Caco-2 (cell line): ENCODE data around the gene PROM2. TPM values are rescaled to one million over a fixed set of nuclear protein-coding genes. Genes with fewer than 3 reads are reported as not detected.
"Not testable (repeated sequence)": the region's sequence is repeated elsewhere in the genome, so short reads cannot be mapped to it uniquely, and the experiment has no call there.

Experiments used
- BruUV-seq: library from RNA; stranded (reverse); fragments of 400-500 nt; replicated peaks from 2 replicates; lab custom pipeline; 2021; lab: Mats Ljungman, UMichigan
- CTCF ChIA-PET: fragments of 300-600 bp; sonication (Branson Sonifier 250); formaldehyde crosslinking; loops from one replicate; lab custom pipeline; 2022; ENCODE audit warnings: antibody characterized with exemption; lab: Charles Lee
- POLR2A ChIA-PET: fragments of 300-600 bp; sonication (Branson Sonifier 250); formaldehyde crosslinking; loops from one replicate; lab custom pipeline; 2022; ENCODE audit warnings: antibody characterized with exemption; lab: Charles Lee
- DNase-seq, 2 experiments: peaks; one replicate each; pipeline versions ENCODE4 v3.0.0 to v3.0.0-alpha.2; 2020 to 2022
- H3K27me3 ChIP-seq: replicated peaks from 2 replicates; pipeline ENCODE4 v1.6.0; 2011; ENCODE audit warnings: low read length; ENCODE audit not compliant: control insufficient read depth, insufficient read depth
- H3K36me3 ChIP-seq: 2 replicates; pipeline ENCODE4 v1.5.1; 2011; ENCODE audit warnings: low read length; ENCODE audit not compliant: control insufficient read depth, insufficient read depth
- H3K4me1 ChIP-seq: fragments of 250-450 bp; sonication (Bioruptor Pico); 2 replicates; pipeline ENCODE4 v1.5.1; 2020; ENCODE audit warnings: mild to moderate bottlenecking
- H3K4me3 ChIP-seq: 2 replicates; pipeline ENCODE4 v1.5.1; 2011; ENCODE audit warnings: low read depth, mild to moderate bottlenecking, control low read depth, low read length
- H3K9me3 ChIP-seq: fragments of 250-450 bp; sonication (Bioruptor Pico); 2 replicates; pipeline ENCODE4 v1.5.1; 2020; ENCODE audit warnings: mild to moderate bottlenecking, moderate library complexity
- H3K27ac Mint-ChIP-seq: one replicate; pipeline ENCODE4 v1.8.0; 2022; ENCODE audit warnings: mixed read lengths; ENCODE audit not compliant: unreplicated experiment
- H3K27me3 Mint-ChIP-seq: one replicate; pipeline ENCODE4 v1.8.0; 2022; ENCODE audit warnings: mixed read lengths; ENCODE audit not compliant: insufficient read depth, unreplicated experiment
- H3K36me3 Mint-ChIP-seq: one replicate; pipeline ENCODE4 v1.8.0; 2022; ENCODE audit warnings: mild to moderate bottlenecking, mixed read lengths; ENCODE audit not compliant: insufficient read depth, unreplicated experiment
- H3K4me1 Mint-ChIP-seq: one replicate; pipeline ENCODE4 v1.8.0; 2022; ENCODE audit warnings: low read depth, mixed read lengths; ENCODE audit not compliant: unreplicated experiment
- H3K4me3 Mint-ChIP-seq: one replicate; pipeline ENCODE4 v1.8.0; 2022; ENCODE audit warnings: mild to moderate bottlenecking, moderate library complexity, mixed read lengths; ENCODE audit not compliant: unreplicated experiment
- H3K9me3 Mint-ChIP-seq: one replicate; pipeline ENCODE4 v1.8.0; 2022; ENCODE audit warnings: mixed read lengths; ENCODE audit not compliant: unreplicated experiment
- CTCF ChIP-seq, 2 experiments: fragments of 200-600 bp in 1 of 2; IDR thresholded peaks; 1 replicate in 1 of 2; 2 replicates in 1 of 2; pipeline versions ENCODE4 v1.5.1 to v1.8.0; 2011 to 2022; ENCODE audit warnings: antibody characterized with exemption in 1 of 2, control low read depth in 1 of 2, inconsistent platforms in 1 of 2, low read depth in 1 of 2, low read length in 1 of 2, mild to moderate bottlenecking in 1 of 2, moderate library complexity in 1 of 2; ENCODE audit not compliant: insufficient read depth in 1 of 2, severe bottlenecking in 1 of 2, unreplicated experiment in 1 of 2
- intact Hi-C: fragments of 100-400 bp; cut with micrococcal nuclease; formaldehyde crosslinking; loops from one replicate; pipeline ENCODE4 v1.10.0; 2022; ENCODE audit not compliant: unreplicated experiment
- total RNA-seq: library from RNA; stranded (reverse); gene quantifications from 2 replicates; pipeline ENCODE4 v1.2.3, GENCODE V29; 2022

Gene PROM2
- total RNA-seq, 1 experiment from 2014 or later = 0.82 TPM

GRCh38 chr2:95269036-95269680 is 5.1 kb upstream of the PROM2 start:
- Histone ChIP-seq H3K9me3 (no peaks in the 10 kb centered on the region), H3K27me3 (no peaks in the 10 kb centered on the region), H3K4me3 (no peak overlapping the region), H3K4me1 (peaks cover 6% of the 10 kb centered on the region), H3K36me3 (no peaks in the 10 kb centered on the region)
- Mint-ChIP-seq H3K4me1 (peaks cover under 1% of the 10 kb centered on the region), H3K4me3 (no peak overlapping the region), H3K9me3 (no peaks in the 10 kb centered on the region), H3K27ac (no peak overlapping the region), H3K27me3 (no peaks in the 10 kb centered on the region), H3K36me3 (peaks cover 6% of the 10 kb centered on the region)
- DNase-seq = peak in 1 of 2 experiments; percentile 15
- intact Hi-C loops = no loop called here
- BruUV-seq = no TSS peak
- ChIA-PET CTCF (no interaction called here), POLR2A (no interaction called here)
- no peak for TF ChIP-seq CTCF (IDR thresholded peaks at IDR 0.05; ENCODE audit: insufficient read depth in 1 of 2, low read depth in 1 of 2, low read length in 1 of 2, severe bottlenecking in 1 of 2, unreplicated experiment in 1 of 2)

- BruUV-seq, H3K27ac Mint-ChIP-seq, H3K36me3 Mint-ChIP-seq, POLR2A ChIA-PET, H3K4me3 Mint-ChIP-seq, H3K9me3 Mint-ChIP-seq, H3K4me3 ChIP-seq, H3K27me3 Mint-ChIP-seq, H3K36me3 ChIP-seq, intact Hi-C loops, CTCF ChIA-PET, H3K27me3 ChIP-seq, H3K4me1 Mint-ChIP-seq, H3K9me3 ChIP-seq: not testable (repeated sequence)
- peaks cover 11% of the 10 kb centered on the region for H3K4me1 ChIP-seq
- peak in 1 of 2 experiments; percentile 6 for DNase-seq
Observed at GRCh38 chr2:95269745-95270144, 4.5 kb upstream of the PROM2 start.

GRCh38 chr2:95270541-95271081 is 3.6 kb upstream of the PROM2 start:
- BruUV-seq = no TSS peak
- CTCF ChIA-PET = no interaction called here
- H3K27ac Mint-ChIP-seq = no peak overlapping the region
- Histone ChIP-seq H3K4me3 (no peak overlapping the region), H3K4me1 (peaks cover 11% of the 10 kb centered on the region), H3K9me3 (no peaks in the 10 kb centered on the region), H3K36me3 (no peaks in the 10 kb centered on the region), H3K27me3 (no peaks in the 10 kb centered on the region)
- H3K4me3 Mint-ChIP-seq = no peak overlapping the region
- POLR2A ChIA-PET = no interaction called here
- no peaks in the 10 kb centered on the region for H3K9me3 Mint-ChIP-seq
- intact Hi-C loops = no loop called here
- TF ChIP-seq CTCF (IDR thresholded peaks at IDR 0.05; ENCODE audit: insufficient read depth in 1 of 2, low read depth in 1 of 2, low read length in 1 of 2, severe bottlenecking in 1 of 2, unreplicated experiment in 1 of 2) = no peak
- peak in 1 of 2 experiments; percentile 16 for DNase-seq
- peaks cover 6% of the 10 kb centered on the region for H3K36me3 Mint-ChIP-seq
- H3K27me3 Mint-ChIP-seq = no peaks in the 10 kb centered on the region
- peaks cover 7% of the 10 kb centered on the region for H3K4me1 Mint-ChIP-seq
